ENCODE measurements around the gene APLP2. TPM values are rescaled to one million over a fixed set of nuclear protein-coding genes. Genes with fewer than 3 reads are reported as not detected.

Gene APLP2
- total and polyA plus RNA-seq, 2 of the 13 experiments (the other 11 are each of a cell fraction or from before 2014, with no cell fraction given), result 315 to 594 TPM

DNA sequence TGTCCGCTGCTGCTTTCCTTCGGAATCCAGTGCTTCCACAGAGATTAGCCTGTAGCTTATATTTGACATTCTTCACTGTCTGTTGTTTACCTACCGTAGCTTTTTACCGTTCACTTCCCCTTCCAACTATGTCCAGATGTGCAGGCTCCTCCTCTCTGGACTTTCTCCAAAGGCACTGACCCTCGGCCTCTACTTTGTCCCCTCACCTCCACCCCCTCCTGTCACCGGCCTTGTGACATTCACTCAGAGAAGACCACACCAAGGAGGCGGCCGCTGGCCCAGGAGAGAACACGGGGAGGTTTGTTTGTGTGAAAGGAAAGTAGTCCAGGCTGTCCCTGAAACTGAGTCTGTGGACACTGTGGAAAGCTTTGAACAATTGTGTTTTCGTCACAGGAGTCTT is 74.4 kb downstream of the APLP2 start (continued):
- TF ChIP-seq, protein P1, sequence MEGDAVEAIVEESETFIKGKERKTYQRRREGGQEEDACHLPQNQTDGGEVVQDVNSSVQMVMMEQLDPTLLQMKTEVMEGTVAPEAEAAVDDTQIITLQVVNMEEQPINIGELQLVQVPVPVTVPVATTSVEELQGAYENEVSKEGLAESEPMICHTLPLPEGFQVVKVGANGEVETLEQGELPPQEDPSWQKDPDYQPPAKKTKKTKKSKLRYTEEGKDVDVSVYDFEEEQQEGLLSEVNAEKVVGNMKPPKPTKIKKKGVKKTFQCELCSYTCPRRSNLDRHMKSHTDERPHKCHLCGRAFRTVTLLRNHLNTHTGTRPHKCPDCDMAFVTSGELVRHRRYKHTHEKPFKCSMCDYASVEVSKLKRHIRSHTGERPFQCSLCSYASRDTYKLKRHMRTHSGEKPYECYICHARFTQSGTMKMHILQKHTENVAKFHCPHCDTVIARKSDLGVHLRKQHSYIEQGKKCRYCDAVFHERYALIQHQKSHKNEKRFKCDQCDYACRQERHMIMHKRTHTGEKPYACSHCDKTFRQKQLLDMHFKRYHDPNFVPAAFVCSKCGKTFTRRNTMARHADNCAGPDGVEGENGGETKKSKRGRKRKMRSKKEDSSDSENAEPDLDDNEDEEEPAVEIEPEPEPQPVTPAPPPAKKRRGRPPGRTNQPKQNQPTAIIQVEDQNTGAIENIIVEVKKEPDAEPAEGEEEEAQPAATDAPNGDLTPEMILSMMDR (CRISPR knock-in tag; IDR thresholded peaks at IDR 0.05), result 0 out of 2 replicates have a peak, but pooled peaks have one; percentile 10
- TF ChIP-seq, protein P2, sequence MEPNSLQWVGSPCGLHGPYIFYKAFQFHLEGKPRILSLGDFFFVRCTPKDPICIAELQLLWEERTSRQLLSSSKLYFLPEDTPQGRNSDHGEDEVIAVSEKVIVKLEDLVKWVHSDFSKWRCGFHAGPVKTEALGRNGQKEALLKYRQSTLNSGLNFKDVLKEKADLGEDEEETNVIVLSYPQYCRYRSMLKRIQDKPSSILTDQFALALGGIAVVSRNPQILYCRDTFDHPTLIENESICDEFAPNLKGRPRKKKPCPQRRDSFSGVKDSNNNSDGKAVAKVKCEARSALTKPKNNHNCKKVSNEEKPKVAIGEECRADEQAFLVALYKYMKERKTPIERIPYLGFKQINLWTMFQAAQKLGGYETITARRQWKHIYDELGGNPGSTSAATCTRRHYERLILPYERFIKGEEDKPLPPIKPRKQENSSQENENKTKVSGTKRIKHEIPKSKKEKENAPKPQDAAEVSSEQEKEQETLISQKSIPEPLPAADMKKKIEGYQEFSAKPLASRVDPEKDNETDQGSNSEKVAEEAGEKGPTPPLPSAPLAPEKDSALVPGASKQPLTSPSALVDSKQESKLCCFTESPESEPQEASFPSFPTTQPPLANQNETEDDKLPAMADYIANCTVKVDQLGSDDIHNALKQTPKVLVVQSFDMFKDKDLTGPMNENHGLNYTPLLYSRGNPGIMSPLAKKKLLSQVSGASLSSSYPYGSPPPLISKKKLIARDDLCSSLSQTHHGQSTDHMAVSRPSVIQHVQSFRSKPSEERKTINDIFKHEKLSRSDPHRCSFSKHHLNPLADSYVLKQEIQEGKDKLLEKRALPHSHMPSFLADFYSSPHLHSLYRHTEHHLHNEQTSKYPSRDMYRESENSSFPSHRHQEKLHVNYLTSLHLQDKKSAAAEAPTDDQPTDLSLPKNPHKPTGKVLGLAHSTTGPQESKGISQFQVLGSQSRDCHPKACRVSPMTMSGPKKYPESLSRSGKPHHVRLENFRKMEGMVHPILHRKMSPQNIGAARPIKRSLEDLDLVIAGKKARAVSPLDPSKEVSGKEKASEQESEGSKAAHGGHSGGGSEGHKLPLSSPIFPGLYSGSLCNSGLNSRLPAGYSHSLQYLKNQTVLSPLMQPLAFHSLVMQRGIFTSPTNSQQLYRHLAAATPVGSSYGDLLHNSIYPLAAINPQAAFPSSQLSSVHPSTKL (CRISPR knock-in tag; IDR thresholded peaks at IDR 0.05), result peak; percentile 93
- TF ChIP-seq ZNF747 (CRISPR knock-in tag; IDR thresholded peaks at IDR 0.05; ENCODE audit: borderline replicate concordance) (no peak), TBL1XR1 (IDR thresholded peaks at IDR 0.05; ENCODE audit: borderline replicate concordance, low read length, partially characterized antibody) (peak; percentile 53), ZNF263 (CRISPR knock-in tag; IDR thresholded peaks at IDR 0.05) (peak; percentile 58), NR2C2 (CRISPR knock-in tag; IDR thresholded peaks at IDR 0.05; ENCODE audit: borderline replicate concordance) (peak; percentile 63; the same call in 1 of the 2 replicates), ZNF557 (CRISPR knock-in tag; IDR thresholded peaks at IDR 0.05) (no peak), SP5 (CRISPR knock-in tag; IDR thresholded peaks at IDR 0.05; ENCODE audit: borderline replicate concordance, low read depth) (peak; percentile 91), FOXP1 (IDR thresholded peaks at IDR 0.05) (no peak), FOXP1 (CRISPR knock-in tag; IDR thresholded peaks at IDR 0.05) (peak; percentile 65; the same call in 1 of the 2 replicates)
- TF ChIP-seq, protein P3, sequence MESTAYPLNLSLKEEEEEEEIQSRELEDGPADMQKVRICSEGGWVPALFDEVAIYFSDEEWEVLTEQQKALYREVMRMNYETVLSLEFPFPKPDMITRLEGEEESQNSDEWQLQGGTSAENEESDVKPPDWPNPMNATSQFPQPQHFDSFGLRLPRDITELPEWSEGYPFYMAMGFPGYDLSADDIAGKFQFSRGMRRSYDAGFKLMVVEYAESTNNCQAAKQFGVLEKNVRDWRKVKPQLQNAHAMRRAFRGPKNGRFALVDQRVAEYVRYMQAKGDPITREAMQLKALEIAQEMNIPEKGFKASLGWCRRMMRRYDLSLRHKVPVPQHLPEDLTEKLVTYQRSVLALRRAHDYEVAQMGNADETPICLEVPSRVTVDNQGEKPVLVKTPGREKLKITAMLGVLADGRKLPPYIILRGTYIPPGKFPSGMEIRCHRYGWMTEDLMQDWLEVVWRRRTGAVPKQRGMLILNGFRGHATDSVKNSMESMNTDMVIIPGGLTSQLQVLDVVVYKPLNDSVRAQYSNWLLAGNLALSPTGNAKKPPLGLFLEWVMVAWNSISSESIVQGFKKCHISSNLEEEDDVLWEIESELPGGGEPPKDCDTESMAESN (CRISPR knock-in tag; conservative IDR thresholded peaks at IDR 0.05), result no peak

Measured in HepG2 (cell line).